ENCODE measurements around the gene HOGA1.
A peak's percentile ranks its signal among the peaks of the same experiment; 100 is the strongest.

Gene HOGA1

GRCh38 chr10:97540669-97541500 is 43.3 kb upstream of the HOGA1 start:
- peak overlapping the region; percentile 55 to 94 for H3K27ac ChIP-seq
- H3K4me3 ChIP-seq, result no peak overlapping the region
- no peak for DNase-seq (ENCODE audit: low spot score)
- no peak for TF ChIP-seq CTCF (IDR thresholded peaks at IDR 0.05)

GRCh38 chr10:97542169-97543024 is 41.8 kb upstream of the HOGA1 start:
- Histone ChIP-seq H3K27ac (peak overlapping the region; percentile 91 to 94), H3K4me3 (peak overlapping the region; percentile 36)
- no peak for TF ChIP-seq CTCF (IDR thresholded peaks at IDR 0.05)
- DNase-seq (ENCODE audit: low spot score), result peak; percentile 91

- H3K4me3 ChIP-seq, result peak overlapping the region; percentile 32
- peak; percentile 91 for DNase-seq (ENCODE audit: low spot score)
- no peak for TF ChIP-seq CTCF (IDR thresholded peaks at IDR 0.05)
Measured at GRCh38 chr10:97543025-97543546, 41.1 kb upstream of the HOGA1 start.

GRCh38 chr10:97546456-97547270 is 37.5 kb upstream of the HOGA1 start:
- TF ChIP-seq CTCF (IDR thresholded peaks at IDR 0.05), result no peak
- Histone ChIP-seq H3K27ac (no peak overlapping the region), H3K4me3 (no peak overlapping the region)
- no peak for DNase-seq (ENCODE audit: low spot score)

More at GRCh38 chr10:97543025-97543546, 41.1 kb upstream of the HOGA1 start:
- H3K27ac ChIP-seq, result peak overlapping the region; percentile 91 to 94

- Histone ChIP-seq H3K4me3 (no peak overlapping the region), H3K27ac (no peak overlapping the region)
- no peak for TF ChIP-seq CTCF (IDR thresholded peaks at IDR 0.05)
- no peak for DNase-seq (ENCODE audit: low spot score)
Measured at GRCh38 chr10:97547271-97547600, 37.0 kb upstream of the HOGA1 start.

- DNase-seq (ENCODE audit: low spot score), result no peak
- TF ChIP-seq CTCF (IDR thresholded peaks at IDR 0.05), result no peak
- no peak overlapping the region for H3K27ac ChIP-seq
Measured at GRCh38 chr10:97547962-97548361, 36.2 kb upstream of the HOGA1 start.

More at GRCh38 chr10:97547962-97548361, 36.2 kb upstream of the HOGA1 start:
- H3K4me3 ChIP-seq, result no peak overlapping the region
